Activated T-cell treated with anti-CD3 and anti-CD28 coated beads, Interleukin-2, amount 50 U/mL, for 48 hours (primary cell): ENCODE data around the gene IL18.
"Not testable (repeated sequence)": the region's sequence is repeated elsewhere in the genome, so short reads cannot be mapped to it uniquely, and the experiment has no call there.

Experiments
- DNase-seq, 2 experiments: peaks; one replicate each; pipeline ENCODE4 v3.0.0-alpha.2; 2020

The IL18 gene

DNA sequence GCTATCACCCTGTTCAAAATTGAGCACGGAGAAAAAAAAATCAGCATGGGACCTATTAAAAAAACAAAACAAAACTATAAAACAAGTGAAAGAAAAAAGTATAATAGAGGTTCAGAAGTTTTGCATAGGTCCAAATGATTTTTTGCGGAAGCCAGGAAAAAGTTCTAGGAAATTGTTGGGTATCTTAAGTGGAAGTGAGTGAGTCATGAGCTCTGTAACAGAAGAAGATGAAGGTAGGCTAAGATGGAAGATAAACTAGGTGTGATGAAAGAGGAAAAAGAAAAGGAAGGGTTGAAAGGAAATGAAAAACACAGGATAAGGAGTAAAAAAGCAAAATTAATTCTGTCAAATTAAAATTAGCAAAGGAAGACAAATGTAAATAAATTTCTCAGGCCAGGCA lies 49.4 kb downstream of the IL18 start:
- no peak for DNase-seq

DNA sequence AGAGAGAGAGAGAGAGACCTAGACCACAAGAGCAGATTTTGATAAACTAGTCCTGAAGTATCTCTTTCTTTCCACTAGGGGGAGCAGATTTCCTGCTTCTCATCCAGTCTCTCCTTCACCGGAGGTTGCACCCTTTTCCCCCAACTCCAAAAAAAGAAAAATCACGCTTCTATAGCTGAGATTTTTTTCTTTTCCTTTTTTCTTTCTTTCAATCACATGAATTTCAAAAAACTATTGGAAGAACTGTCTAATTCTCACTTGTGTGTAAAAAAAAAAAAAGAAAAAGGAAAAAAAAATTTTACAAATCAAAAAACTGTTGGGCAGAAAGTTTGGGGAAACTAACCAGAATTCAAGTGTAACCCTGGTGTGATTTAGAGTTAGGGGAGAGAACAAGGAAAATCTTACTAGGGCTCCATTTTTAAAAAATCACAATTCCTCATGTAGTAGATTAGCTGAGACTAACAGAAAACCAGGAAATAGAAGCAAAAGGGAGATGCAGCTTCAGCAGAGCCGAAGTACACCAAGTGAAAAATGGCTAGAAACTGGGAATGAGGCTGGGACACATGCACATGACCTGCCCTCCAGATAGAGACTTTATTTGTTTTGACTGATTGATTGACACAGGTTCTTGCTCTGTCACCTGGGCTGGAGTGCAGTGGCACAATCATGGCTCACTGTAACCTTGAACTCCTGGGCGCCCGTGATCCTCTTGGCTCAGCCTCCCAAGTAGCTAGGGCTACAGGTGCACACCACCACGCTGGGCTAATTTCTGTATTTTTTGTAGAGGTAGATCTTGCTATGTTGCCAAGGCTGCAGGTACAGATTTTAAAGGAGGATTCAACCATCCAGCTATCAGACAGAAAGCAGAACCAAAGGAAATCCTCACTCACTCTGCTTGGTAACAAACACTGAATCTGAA lies 50.1 kb downstream of the IL18 start:
- no peak for DNase-seq

DNA sequence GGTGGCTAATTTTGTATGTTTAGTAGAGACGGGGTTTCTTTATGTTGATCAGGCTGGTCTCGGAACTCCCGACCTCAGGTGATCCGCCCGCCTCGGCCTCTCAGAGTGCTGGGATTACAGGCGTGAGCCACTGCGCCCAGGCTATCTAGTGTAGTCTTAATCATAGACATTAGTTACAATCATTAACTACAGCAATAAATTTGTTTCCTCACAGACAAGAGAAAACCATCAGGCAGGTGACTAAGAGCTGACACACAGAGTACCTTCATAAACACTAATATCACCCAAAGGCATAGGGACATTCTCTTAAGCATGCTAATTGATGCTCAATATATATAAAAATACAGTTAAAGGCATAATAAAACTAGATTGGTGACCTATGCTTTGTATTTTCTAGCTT lies 57.8 kb downstream of the IL18 start:
- DNase-seq = no peak

DNA sequence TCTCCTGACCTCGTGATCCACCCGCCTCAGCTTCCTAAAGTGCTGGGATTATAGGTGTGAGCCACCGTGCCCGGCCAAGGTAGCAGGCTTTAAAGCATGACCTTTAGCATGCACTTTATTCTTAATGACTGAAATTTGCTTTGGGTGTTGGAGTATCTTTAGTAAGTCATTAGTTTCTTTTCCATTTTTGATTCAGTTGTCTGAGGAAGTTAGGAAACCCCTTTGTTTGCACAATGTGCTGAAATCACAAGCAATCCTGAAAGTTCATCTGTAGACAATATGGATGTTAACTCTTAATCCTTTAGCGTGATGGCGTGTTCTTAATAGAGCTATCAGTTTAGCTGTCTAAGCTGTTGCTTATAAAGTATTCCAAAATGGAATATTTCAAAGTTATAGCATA lies 60.4 kb downstream of the IL18 start:
- no peak for DNase-seq

DNA sequence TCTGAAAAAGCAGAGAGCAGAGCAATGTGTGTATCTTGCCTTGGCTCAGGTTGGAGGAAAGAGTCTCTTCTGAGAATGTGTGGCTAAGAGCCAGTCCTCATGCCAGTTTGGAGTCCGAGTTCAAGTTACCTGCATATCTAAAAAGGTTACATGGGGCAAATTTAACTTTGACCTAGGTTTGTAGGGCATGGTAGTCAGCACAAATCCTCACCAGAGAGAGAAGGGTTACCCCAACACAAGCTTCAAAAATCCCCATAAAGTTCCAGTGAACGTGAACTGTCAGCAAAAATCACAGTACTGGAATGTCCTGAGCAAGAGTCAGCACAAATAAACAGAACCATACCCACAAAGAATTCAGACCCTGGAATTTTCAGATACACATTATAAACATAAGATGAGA lies 63.4 kb downstream of the IL18 start:
- DNase-seq = no peak

DNA sequence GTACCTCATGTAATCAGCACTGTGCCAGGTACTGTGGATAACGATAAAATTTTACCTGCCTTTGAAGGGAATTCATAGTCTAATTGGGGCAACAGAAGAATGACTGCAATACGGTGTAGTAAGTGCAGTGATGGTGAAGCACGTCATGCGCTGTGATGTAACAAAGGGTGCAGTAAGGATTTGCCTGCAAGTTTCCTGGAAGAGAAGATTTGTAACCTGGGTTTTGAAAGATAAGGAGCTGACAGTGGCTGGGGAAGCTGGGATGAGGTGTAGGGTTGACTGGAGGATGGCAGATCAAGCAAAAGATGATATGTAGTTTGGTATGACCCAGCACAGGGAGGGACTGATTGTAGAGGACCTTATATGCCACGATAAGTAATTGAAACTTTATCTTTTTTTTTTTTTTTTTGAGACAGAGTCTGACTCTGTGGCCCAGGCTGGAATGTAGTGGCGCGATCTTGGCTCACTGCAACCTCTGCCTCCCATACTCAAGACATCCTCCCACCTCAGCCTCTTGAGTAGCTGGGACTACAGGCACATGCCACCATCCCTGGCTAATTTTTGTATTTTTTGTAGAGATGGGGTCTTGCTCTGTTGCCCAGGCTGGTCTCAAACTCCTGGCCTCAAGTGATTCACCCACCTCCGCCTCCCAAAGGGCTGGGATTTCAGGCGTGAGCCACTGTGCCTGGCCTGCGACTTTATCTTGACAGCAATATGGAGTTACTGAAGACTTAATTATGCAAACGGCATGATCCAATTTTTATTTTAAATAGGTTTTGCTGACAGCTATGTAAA lies 66.0 kb downstream of the IL18 start:
- no peak for DNase-seq

DNA sequence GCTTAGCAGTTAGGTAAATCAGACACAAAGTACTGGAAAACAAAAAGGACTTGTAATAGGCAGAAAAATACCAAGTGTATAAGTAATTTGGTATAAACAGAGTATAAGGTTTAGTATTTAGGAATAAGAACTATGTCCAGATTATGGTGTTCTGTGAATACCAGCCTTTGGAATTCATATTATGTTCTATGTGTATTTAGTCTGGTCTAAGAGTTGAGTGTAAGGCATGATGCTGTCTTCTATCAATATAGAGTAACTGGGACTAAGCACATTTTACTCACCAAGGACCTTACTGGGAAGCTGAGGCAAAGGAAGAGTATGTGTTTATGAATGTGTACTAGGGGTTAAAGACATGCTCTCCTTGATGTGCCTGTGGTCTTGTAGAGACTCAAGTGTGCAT lies 67.7 kb downstream of the IL18 start:
- DNase-seq = no peak

DNA sequence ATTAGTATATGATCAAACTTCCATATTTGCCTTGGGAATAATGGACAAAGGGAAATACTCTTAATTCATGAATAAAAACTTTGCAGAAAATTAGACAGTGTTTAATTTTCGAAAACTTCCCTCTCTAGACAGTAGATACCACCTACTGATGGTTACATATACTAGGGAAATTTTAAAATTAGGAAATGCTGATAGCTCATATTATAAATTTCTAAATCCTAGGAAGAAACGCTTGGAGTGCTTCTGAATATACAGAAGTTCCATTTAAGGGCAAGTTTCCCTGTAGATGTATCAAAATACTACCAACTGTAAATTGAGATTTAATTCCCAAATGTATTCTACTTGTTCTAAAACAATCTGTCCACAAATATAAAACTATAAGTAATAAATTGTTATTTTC lies 68.6 kb downstream of the IL18 start:
- DNase-seq = not testable (repeated sequence)
